Left lung (tissue), 10 donors: ENCODE measurements around the gene FAM228B. TPM values are rescaled to one million over a fixed set of nuclear protein-coding genes. Genes with fewer than 3 reads are reported as not detected.

Source experiments
- ATAC-seq: fragments of 200-7000 bp; cut with Tn5 transposase; one replicate; pipeline ENCODE4 v1.9.1; 2020; ENCODE audit warnings: moderate library complexity
- DNase-seq, 4 donors: peaks; one replicate each; pipeline ENCODE4 v3.0.0-alpha.2; 2013 to 2020
- H3K27ac ChIP-seq, 2 donors: fragments of 200-600 bp; sonication (generic) in 1 of 2; one replicate each; pipeline versions ENCODE4 v1.5.0 to v1.8.0; 2020 to 2021
- H3K27me3 ChIP-seq, 2 donors: fragments of 200-600 bp; sonication (generic) in 1 of 2; one replicate each; pipeline versions ENCODE4 v1.5.0 to v1.8.0; 2020 to 2021
- H3K36me3 ChIP-seq, 2 donors: fragments of 200-600 bp; sonication (generic) in 1 of 2; one replicate each; pipeline versions ENCODE4 v1.5.0 to v1.8.0; 2020 to 2021
- H3K4me1 ChIP-seq, 2 donors: fragments of 200-600 bp; one replicate each; pipeline ENCODE4 v1.8.0; 2021
- H3K4me3 ChIP-seq, 2 donors: fragments of 200-600 bp; sonication (generic) in 1 of 2; one replicate each; pipeline versions ENCODE4 v1.5.0 to v1.8.0; 2020 to 2021; ENCODE audit warnings: mild to moderate bottlenecking in 1 of 2
- H3K9me3 ChIP-seq, 2 donors: fragments of 200-600 bp; sonication (generic) in 1 of 2; one replicate each; pipeline versions ENCODE4 v1.5.0 to v1.8.0; 2020 to 2021
- intact Hi-C, 2 donors: fragments of 100-400 bp; cut with DNase I; formaldehyde crosslinking; loops; one replicate each; pipeline versions ENCODE4 v1.11.2 to v1.14.2; 2022
- polyA plus RNA-seq, 6 donors: library from polyadenylated mRNA; unstranded; fragments of 120-200 nt; gene quantifications; one replicate each; pipeline ENCODE4 v1.2.1, GENCODE V29; 2013; ENCODE audit not compliant: insufficient read length in 6 of 6
- total RNA-seq, 2 donors: library from RNA; stranded (reverse); fragmentation: NEBNext Ultra II Directional; extraction: Animal tissue kit (Norgen Biotek cat#: 25700); gene quantifications; one replicate each; pipeline ENCODE4 v1.2.1, GENCODE V29; 2021
- TF ChIP-seq, protein P1 (sequence below), 2 donors: fragments of 200-600 bp; sonication (generic) in 1 of 2; IDR thresholded peaks; one replicate each; pipeline versions ENCODE4 v1.5.0 to v1.8.0; 2021; ENCODE audit warnings: antibody characterized with exemption in 2 of 2
- donor health status: DM: no; HTN: yes; CAD: no.
- donor health status: DM: no; HTN: no; CAD: no.

The FAM228B gene
- total and polyA plus RNA-seq, 8 donors, result 18.2 to 30.6 (median 26.2) TPM

DNA sequence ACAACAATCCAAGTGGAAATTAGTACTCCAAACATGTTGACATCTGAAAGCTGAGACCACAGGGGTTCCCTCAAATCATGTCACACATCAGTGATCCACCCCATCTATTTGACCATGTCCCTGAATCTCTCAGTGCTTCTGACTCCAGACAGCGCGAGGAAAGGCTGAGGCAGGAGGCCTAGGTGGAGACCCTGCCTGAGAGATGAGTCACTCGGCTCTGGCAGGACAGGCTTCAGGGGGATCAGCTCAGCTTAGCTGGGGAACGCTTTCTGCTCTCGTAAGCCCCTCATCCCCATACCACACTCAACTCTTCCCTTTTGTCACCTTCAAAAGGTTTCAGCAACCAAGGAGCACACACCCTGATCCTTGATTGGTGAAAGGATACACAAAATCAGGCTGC is 45.8 kb downstream of the FAM228B start:
- H3K27ac ChIP-seq, result no peak overlapping the region
- TF ChIP-seq, protein P1, sequence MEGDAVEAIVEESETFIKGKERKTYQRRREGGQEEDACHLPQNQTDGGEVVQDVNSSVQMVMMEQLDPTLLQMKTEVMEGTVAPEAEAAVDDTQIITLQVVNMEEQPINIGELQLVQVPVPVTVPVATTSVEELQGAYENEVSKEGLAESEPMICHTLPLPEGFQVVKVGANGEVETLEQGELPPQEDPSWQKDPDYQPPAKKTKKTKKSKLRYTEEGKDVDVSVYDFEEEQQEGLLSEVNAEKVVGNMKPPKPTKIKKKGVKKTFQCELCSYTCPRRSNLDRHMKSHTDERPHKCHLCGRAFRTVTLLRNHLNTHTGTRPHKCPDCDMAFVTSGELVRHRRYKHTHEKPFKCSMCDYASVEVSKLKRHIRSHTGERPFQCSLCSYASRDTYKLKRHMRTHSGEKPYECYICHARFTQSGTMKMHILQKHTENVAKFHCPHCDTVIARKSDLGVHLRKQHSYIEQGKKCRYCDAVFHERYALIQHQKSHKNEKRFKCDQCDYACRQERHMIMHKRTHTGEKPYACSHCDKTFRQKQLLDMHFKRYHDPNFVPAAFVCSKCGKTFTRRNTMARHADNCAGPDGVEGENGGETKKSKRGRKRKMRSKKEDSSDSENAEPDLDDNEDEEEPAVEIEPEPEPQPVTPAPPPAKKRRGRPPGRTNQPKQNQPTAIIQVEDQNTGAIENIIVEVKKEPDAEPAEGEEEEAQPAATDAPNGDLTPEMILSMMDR (IDR thresholded peaks at IDR 0.05), result no peak
- ATAC-seq, result no peak

DNA sequence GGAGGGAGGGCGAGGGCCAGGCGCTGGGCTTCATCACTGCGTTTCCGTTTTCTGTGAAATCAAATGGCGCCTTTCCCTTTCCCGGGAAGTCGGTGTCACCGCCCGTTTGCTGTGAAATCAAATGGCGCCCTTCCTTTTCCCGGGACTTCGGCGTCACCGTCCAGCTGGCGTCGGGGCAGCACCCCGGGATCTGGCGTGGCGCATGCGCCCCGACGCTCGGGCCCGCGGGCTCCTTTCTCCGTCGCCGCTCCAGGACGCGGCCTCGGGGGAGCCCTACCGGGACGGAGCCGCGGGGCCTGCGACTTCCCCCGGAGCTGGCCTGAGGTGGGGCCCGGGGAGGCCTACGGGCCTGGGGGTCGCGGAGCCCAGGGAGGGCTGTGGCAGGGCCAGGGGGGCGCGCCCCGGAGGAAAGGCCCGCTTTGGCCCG is 51.6 kb downstream of the FAM228B start, which contains the start of gene FAM228A:
FAM228A (plus strand) TSS at position 203 of the 427 bp plus-strand sequence. CDS start 428 bp downstream, outside the sequence.
- no peak for DNase-seq
- Histone ChIP-seq H3K27me3 (peaks cover 0 to 7% of the 10 kb centered on the region in 2 donors), H3K4me1 (no peaks in the 10 kb centered on the region), H3K27ac (peak within 1 kb of the TSS in 1 of 2 donors; percentile 9), H3K36me3 (no peaks in the 10 kb centered on the region), H3K4me3 (peak within 1 kb of the TSS in 1 of 2 donors; percentile 12), H3K9me3 (no peaks in the 10 kb centered on the region)
- TF ChIP-seq, protein P1 (IDR thresholded peaks at IDR 0.05), result no peak
- no peak for ATAC-seq
- intact Hi-C loops, result no loop called here

More for the DNA sequence above, 45.8 kb downstream of the FAM228B start:
- no peaks in the 10 kb centered on the region for H3K27me3 ChIP-seq
- H3K9me3 ChIP-seq, result no peaks in the 10 kb centered on the region
- no peak overlapping the region for H3K4me3 ChIP-seq
- intact Hi-C loops, result no loop called here
- H3K4me1 ChIP-seq, result no peaks in the 10 kb centered on the region
- no peak for DNase-seq
- no peaks in the 10 kb centered on the region for H3K36me3 ChIP-seq

DNA sequence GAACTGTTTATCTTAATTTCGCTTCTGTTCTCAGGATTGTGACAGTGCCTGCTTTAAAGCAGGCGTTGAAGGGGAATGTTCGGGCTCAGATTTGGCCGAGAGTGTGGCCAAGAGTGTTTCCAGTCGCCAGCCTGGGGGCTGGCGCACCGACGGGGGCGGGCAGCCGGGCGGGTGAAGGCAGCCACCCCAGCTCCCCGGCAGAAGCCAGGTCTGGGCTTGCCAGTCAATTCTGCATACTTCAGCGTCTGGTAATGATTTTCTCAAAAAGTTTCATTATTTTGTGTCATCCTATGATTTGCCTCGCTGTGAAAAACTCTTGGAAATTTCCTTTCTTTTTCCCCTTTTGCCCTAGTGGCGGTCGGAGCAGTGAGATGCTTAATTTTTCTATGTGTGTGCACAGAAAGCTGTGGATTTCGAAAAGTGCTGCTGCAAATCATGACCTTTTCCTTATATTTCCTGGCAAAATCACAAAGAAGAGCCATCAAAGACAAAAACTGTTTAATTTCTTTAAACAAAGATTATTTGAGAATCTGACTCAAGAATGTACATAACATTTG is 52.4 kb downstream of the FAM228B start:
- Histone ChIP-seq H3K27me3 (peaks cover 0 to 7% of the 10 kb centered on the region in 2 donors), H3K4me3 (peak overlapping the region in 1 of 2 donors; percentile 12)
- peak in 1 of 4 donors; percentile 3 for DNase-seq

DNA sequence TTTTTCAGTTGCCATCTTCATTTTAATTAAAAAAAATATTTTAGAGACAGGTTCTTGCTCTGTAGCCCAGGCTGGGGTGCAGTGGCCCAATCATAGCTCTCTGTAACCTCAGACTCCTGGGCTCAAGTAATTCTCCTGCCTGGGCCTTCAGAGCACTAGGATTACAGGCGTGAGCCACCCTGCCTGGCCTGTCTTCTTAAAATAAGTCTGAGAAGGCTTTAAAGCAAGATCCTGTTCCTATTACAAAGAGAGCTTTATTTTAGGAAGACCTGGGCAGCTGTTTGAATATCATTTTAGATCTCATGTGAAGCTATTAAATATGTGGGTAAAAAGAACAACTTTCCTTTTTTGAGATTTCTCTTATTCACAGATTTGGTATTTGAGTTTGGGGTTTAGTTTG is 53.1 kb downstream of the FAM228B start:
- peaks cover 0 to 7% of the 10 kb centered on the region in 2 donors for H3K27me3 ChIP-seq
- no peak for DNase-seq
- H3K9me3 ChIP-seq, result no peaks in the 10 kb centered on the region
- no peak overlapping the region for H3K27ac ChIP-seq
- H3K4me1 ChIP-seq, result no peaks in the 10 kb centered on the region
- ATAC-seq, result no peak
- intact Hi-C loops, result no loop called here
- no peaks in the 10 kb centered on the region for H3K36me3 ChIP-seq
- H3K4me3 ChIP-seq, result no peak overlapping the region
- TF ChIP-seq, protein P1 (IDR thresholded peaks at IDR 0.05), result no peak

More for the DNA sequence above, 52.4 kb downstream of the FAM228B start:
- no peaks in the 10 kb centered on the region for H3K4me1 ChIP-seq
- TF ChIP-seq, protein P1 (IDR thresholded peaks at IDR 0.05), result no peak
- ATAC-seq, result no peak
- intact Hi-C loops, result no loop called here
- H3K36me3 ChIP-seq, result no peaks in the 10 kb centered on the region
- H3K9me3 ChIP-seq, result no peaks in the 10 kb centered on the region
- no peak overlapping the region for H3K27ac ChIP-seq

DNA sequence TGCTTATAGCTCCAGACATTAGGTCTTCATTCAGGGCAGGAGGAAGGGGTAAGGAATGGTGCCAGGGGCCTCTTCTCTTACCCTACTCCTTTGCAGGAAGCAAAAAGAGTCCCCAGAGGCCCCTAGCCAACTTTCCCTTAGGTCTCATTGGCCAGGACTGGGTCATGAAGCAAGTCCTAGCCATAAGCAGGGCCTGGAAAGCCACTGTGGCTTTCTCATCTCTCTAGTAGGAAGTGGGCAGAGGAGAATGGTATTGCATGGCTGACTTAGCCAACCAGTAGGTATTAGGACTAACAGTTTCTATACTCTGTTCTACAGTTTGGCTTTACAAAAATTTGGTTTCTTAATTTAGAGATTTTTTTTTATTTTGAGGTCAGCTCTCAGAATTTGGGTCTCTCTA is 56.4 kb downstream of the FAM228B start:
- H3K4me1 ChIP-seq, result no peaks in the 10 kb centered on the region
- no peak overlapping the region for H3K27ac ChIP-seq
- H3K4me3 ChIP-seq, result no peak overlapping the region
- no peak for DNase-seq
- H3K27me3 ChIP-seq, result peaks cover 0 to 5% of the 10 kb centered on the region in 2 donors
- no peak for ATAC-seq
- no peaks in the 10 kb centered on the region for H3K9me3 ChIP-seq
- TF ChIP-seq, protein P1 (IDR thresholded peaks at IDR 0.05), result no peak
- intact Hi-C loops, result no loop called here
- no peaks in the 10 kb centered on the region for H3K36me3 ChIP-seq
